SK-N-SH treated with all-trans-retinoic acid at 6 μM for 48 hours (cell line): ENCODE data around the gene TMEM147.

Experiments used
- ATAC-seq: fragments of 200-7000 bp; cut with Tn5 transposase; 3 replicates; pipeline ENCODE4 v1.9.1; 2020; ENCODE audit warnings: mild to moderate bottlenecking, moderate library complexity
- CSDC2 ChIP-seq: fragments of 250-450 bp; sonication (Bioruptor Pico); IDR thresholded peaks from 2 replicates; pipeline ENCODE4 v1.5.0; 2020; ENCODE audit warnings: mild to moderate bottlenecking, moderate library complexity
- ESRRG ChIP-seq: fragments of 250-450 bp; sonication (Bioruptor Pico); IDR thresholded peaks from 2 replicates; pipeline ENCODE4 v1.6.1; 2021; ENCODE audit warnings: mild to moderate bottlenecking
- GLIS3 ChIP-seq: fragments of 250-450 bp; sonication (Bioruptor Pico); IDR thresholded peaks from 2 replicates; pipeline ENCODE4 v1.5.0; 2020; ENCODE audit warnings: mild to moderate bottlenecking, moderate library complexity
- ISL1 ChIP-seq: fragments of 250-450 bp; sonication (Bioruptor Pico); IDR thresholded peaks from 2 replicates; pipeline ENCODE4 v2.1.2; 2022; ENCODE audit warnings: mild to moderate bottlenecking, moderate library complexity
- OSR1 ChIP-seq: fragments of 250-450 bp; sonication (Bioruptor Pico); IDR thresholded peaks from 2 replicates; pipeline ENCODE4 v1.8.0; 2022; ENCODE audit warnings: moderate library complexity, mild to moderate bottlenecking, inconsistent platforms
- PPARA ChIP-seq: fragments of 250-450 bp; sonication (Bioruptor Pico); IDR thresholded peaks from 2 replicates; pipeline ENCODE4 v1.5.0; 2020; ENCODE audit warnings: mild to moderate bottlenecking, borderline replicate concordance
- RARB ChIP-seq: fragments of 250-450 bp; sonication (Bioruptor Pico); IDR thresholded peaks from 2 replicates; pipeline ENCODE4 v1.8.0; 2021; ENCODE audit warnings: mild to moderate bottlenecking, moderate library complexity
- TCF4 ChIP-seq: fragments of 250-450 bp; sonication (Bioruptor Pico); IDR thresholded peaks from 2 replicates; pipeline ENCODE4 v1.8.0; 2021; ENCODE audit warnings: mild to moderate bottlenecking, moderate library complexity, borderline replicate concordance
- TOX ChIP-seq: fragments of 250-450 bp; sonication (Bioruptor Pico); IDR thresholded peaks from 2 replicates; pipeline ENCODE4 v1.8.0; 2021; ENCODE audit warnings: mild to moderate bottlenecking, moderate library complexity, borderline replicate concordance
- ZC3H10 ChIP-seq: fragments of 250-450 bp; sonication (Bioruptor Pico); IDR thresholded peaks from 2 replicates; pipeline ENCODE4 v1.5.1; 2021; ENCODE audit warnings: mild to moderate bottlenecking, moderate library complexity
- ZFP3 ChIP-seq: fragments of 250-450 bp; sonication (Bioruptor Pico); IDR thresholded peaks from 2 replicates; pipeline ENCODE4 v1.5.0; 2020; ENCODE audit warnings: mild to moderate bottlenecking, moderate library complexity
- ZFP30 ChIP-seq: fragments of 450-650 bp; formaldehyde crosslinking; IDR thresholded peaks from 2 replicates; pipeline ENCODE4 v1.5.0; 2022; ENCODE audit warnings: mild to moderate bottlenecking, moderate library complexity
- ZNF565 ChIP-seq: fragments of 450-650 bp; formaldehyde crosslinking; conservative IDR thresholded peaks from 2 replicates; pipeline ENCODE4 v1.5.0; 2020; ENCODE audit warnings: low read depth, mild to moderate bottlenecking, moderate library complexity
- ZNF70 ChIP-seq: fragments of 450-650 bp; formaldehyde crosslinking; IDR thresholded peaks from 2 replicates; pipeline ENCODE4 v1.5.0; 2020; ENCODE audit warnings: mild to moderate bottlenecking, moderate library complexity
- ZNF8 ChIP-seq: fragments of 450-650 bp; formaldehyde crosslinking; IDR thresholded peaks from 2 replicates; pipeline ENCODE4 v1.5.0; 2020; ENCODE audit warnings: mild to moderate bottlenecking, moderate library complexity
- TF ChIP-seq, protein P1 (sequence below): fragments of 250-450 bp; sonication (Bioruptor Pico); IDR thresholded peaks from 2 replicates; pipeline ENCODE4 v1.5.0; 2020; ENCODE audit warnings: mild to moderate bottlenecking, moderate library complexity
- TF ChIP-seq, protein P2 (sequence below): fragments of 250-450 bp; sonication (Bioruptor Pico); IDR thresholded peaks from 2 replicates; pipeline ENCODE4 v1.8.0; 2020; ENCODE audit warnings: mild to moderate bottlenecking, moderate library complexity, borderline replicate concordance
- TF ChIP-seq, protein P3 (sequence below): fragments of 250-450 bp; sonication (Bioruptor Pico); IDR thresholded peaks from 2 replicates; pipeline ENCODE4 v1.8.0; 2021; ENCODE audit warnings: low read depth, mild to moderate bottlenecking, moderate library complexity, borderline replicate concordance
- TF ChIP-seq, protein P4 (sequence below): fragments of 250-450 bp; sonication (Bioruptor Pico); IDR thresholded peaks from 2 replicates; pipeline ENCODE4 v1.5.1; 2020; ENCODE audit warnings: low read depth, mild to moderate bottlenecking, moderate library complexity
- TF ChIP-seq, protein P5 (sequence below): fragments of 250-450 bp; sonication (Bioruptor Pico); IDR thresholded peaks from 2 replicates; pipeline ENCODE4 v1.5.1; 2021; ENCODE audit warnings: mild to moderate bottlenecking, moderate library complexity

The TMEM147 gene

DNA sequence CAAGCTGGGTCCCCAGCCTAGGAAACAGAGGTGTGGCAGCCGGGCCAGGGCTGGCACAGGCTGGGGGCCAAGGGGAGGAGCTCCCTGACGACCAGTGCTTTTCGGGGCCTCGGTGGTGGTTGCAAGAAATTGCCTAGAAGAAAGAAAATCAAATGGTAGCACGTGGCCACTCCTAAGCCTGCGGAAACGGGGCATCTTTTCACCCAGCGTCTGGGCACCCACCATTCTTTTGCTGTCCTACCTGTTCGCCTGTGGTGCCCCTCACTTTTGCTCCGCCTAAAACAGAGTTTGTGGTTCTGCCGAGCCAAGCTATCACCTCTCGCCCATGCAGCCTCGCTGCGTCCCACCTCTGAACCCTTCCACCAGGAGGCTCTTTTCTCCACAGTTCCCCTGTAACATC is 48.0 kb upstream of the TMEM147 start (continued):
- TF ChIP-seq, protein P1, sequence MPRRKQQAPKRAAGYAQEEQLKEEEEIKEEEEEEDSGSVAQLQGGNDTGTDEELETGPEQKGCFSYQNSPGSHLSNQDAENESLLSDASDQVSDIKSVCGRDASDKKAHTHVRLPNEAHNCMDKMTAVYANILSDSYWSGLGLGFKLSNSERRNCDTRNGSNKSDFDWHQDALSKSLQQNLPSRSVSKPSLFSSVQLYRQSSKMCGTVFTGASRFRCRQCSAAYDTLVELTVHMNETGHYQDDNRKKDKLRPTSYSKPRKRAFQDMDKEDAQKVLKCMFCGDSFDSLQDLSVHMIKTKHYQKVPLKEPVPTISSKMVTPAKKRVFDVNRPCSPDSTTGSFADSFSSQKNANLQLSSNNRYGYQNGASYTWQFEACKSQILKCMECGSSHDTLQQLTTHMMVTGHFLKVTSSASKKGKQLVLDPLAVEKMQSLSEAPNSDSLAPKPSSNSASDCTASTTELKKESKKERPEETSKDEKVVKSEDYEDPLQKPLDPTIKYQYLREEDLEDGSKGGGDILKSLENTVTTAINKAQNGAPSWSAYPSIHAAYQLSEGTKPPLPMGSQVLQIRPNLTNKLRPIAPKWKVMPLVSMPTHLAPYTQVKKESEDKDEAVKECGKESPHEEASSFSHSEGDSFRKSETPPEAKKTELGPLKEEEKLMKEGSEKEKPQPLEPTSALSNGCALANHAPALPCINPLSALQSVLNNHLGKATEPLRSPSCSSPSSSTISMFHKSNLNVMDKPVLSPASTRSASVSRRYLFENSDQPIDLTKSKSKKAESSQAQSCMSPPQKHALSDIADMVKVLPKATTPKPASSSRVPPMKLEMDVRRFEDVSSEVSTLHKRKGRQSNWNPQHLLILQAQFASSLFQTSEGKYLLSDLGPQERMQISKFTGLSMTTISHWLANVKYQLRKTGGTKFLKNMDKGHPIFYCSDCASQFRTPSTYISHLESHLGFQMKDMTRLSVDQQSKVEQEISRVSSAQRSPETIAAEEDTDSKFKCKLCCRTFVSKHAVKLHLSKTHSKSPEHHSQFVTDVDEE (CRISPR knock-in tag) = no peak
- TF ChIP-seq TCF4 (CRISPR knock-in tag) (no peak), ZNF565 (CRISPR knock-in tag) (no peak)

DNA sequence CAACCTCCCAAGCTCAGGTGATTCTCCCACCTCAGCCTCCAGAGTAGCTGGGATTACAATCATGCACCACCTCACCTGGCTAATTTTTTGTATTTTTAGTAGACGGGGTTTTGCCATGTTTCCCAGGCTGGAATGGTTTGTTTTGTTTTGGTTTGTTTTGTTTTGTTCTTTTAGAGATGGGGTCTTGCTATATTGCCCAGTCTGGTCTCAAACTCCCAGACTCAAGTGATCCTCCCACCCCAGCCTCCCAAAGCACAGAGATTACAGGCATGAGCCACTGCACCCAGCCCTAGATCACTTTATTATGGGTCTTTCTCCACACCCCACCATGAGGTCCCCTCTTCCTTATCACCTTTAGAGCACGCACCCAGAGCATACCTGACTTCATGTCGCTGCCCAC is 47.2 kb upstream of the TMEM147 start:
- no peak for ATAC-seq
- TF ChIP-seq, protein P2, sequence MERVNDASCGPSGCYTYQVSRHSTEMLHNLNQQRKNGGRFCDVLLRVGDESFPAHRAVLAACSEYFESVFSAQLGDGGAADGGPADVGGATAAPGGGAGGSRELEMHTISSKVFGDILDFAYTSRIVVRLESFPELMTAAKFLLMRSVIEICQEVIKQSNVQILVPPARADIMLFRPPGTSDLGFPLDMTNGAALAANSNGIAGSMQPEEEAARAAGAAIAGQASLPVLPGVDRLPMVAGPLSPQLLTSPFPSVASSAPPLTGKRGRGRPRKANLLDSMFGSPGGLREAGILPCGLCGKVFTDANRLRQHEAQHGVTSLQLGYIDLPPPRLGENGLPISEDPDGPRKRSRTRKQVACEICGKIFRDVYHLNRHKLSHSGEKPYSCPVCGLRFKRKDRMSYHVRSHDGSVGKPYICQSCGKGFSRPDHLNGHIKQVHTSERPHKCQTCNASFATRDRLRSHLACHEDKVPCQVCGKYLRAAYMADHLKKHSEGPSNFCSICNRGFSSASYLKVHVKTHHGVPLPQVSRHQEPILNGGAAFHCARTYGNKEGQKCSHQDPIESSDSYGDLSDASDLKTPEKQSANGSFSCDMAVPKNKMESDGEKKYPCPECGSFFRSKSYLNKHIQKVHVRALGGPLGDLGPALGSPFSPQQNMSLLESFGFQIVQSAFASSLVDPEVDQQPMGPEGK (CRISPR knock-in tag) = no peak
- no peak for TF ChIP-seq GLIS3 (CRISPR knock-in tag)
- no peak for TF ChIP-seq OSR1
- no peak for TF ChIP-seq CSDC2
- TF ChIP-seq ESRRG (CRISPR knock-in tag) = no peak
- no peak for TF ChIP-seq ZC3H10 (CRISPR knock-in tag)
- no peak for TF ChIP-seq TOX (CRISPR knock-in tag)
- TF ChIP-seq, protein P3, sequence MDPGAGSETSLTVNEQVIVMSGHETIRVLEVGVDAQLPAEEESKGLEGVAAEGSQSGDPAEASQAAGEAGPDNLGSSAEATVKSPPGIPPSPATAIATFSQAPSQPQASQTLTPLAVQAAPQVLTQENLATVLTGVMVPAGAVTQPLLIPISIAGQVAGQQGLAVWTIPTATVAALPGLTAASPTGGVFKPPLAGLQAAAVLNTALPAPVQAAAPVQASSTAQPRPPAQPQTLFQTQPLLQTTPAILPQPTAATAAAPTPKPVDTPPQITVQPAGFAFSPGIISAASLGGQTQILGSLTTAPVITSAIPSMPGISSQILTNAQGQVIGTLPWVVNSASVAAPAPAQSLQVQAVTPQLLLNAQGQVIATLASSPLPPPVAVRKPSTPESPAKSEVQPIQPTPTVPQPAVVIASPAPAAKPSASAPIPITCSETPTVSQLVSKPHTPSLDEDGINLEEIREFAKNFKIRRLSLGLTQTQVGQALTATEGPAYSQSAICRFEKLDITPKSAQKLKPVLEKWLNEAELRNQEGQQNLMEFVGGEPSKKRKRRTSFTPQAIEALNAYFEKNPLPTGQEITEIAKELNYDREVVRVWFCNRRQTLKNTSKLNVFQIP (CRISPR knock-in tag) = no peak
- TF ChIP-seq ZNF70 (CRISPR knock-in tag) = no peak
- TF ChIP-seq, protein P4, sequence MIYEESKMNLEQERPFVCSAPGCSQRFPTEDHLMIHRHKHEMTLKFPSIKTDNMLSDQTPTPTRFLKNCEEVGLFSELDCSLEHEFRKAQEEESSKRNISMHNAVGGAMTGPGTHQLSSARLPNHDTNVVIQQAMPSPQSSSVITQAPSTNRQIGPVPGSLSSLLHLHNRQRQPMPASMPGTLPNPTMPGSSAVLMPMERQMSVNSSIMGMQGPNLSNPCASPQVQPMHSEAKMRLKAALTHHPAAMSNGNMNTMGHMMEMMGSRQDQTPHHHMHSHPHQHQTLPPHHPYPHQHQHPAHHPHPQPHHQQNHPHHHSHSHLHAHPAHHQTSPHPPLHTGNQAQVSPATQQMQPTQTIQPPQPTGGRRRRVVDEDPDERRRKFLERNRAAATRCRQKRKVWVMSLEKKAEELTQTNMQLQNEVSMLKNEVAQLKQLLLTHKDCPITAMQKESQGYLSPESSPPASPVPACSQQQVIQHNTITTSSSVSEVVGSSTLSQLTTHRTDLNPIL (CRISPR knock-in tag) = no peak
- no peak for TF ChIP-seq ZFP30
- TF ChIP-seq ISL1 (CRISPR knock-in tag) = no peak

DNA sequence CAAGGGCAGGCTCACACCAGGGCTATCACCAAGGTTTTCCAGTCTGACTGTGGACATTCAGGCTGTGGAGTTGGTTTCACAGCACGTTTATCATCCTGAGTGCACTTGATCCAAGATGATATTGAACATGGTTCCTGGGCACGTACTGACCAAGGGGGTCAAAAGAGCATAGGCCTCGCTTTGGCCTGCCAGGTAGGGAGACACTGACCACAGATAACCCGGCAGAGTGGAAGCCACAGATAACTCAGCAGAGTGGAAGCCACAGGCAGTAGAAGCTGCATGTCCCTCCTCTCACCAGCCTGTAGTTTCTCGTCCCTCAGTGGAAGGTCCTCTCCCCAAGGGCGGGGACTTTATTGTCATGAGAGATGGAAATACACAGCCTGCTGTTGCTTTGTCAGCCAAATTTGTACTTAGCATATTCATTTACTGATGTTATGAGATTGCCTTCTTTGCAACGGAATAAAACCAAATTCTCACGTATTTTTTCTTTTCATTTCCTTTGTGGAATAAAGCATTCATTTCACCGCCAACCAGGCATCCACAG is 46.4 kb upstream of the TMEM147 start:
- TF ChIP-seq ZFP3 (CRISPR knock-in tag) (no peak), ZNF8 (CRISPR knock-in tag) (no peak), ZFP30 (no peak), ZC3H10 (CRISPR knock-in tag) (no peak), GLIS3 (CRISPR knock-in tag) (no peak)
- TF ChIP-seq, protein P5, sequence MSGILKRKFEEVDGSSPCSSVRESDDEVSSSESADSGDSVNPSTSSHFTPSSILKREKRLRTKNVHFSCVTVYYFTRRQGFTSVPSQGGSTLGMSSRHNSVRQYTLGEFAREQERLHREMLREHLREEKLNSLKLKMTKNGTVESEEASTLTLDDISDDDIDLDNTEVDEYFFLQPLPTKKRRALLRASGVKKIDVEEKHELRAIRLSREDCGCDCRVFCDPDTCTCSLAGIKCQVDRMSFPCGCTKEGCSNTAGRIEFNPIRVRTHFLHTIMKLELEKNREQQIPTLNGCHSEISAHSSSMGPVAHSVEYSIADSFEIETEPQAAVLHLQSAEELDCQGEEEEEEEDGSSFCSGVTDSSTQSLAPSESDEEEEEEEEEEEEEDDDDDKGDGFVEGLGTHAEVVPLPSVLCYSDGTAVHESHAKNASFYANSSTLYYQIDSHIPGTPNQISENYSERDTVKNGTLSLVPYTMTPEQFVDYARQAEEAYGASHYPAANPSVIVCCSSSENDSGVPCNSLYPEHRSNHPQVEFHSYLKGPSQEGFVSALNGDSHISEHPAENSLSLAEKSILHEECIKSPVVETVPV (CRISPR knock-in tag) = no peak
- ATAC-seq = no peak

DNA sequence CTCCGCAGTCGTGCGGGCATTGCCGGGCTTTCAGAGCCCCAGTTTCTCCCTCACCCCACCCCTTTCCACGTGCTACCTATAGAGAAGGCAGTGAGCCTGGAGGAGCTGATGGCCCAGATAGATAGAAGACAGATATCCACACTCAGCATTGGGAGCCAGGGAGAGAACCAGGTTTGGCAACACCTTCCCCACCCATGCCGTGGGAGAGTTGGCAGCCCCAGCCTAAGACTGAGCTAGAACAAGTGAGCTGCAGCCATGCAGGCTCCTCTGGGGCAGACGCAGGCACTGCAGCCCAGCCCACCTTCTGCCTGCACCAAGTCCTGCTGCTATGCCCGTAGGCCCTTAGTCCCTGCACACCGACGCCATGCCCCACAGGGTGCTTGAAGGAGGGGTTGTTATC is 44.8 kb upstream of the TMEM147 start:
- ATAC-seq = no peak
- TF ChIP-seq TOX (CRISPR knock-in tag) (no peak), PPARA (no peak), ZNF8 (CRISPR knock-in tag) (no peak), ZFP3 (CRISPR knock-in tag) (no peak), TCF4 (CRISPR knock-in tag) (no peak), RARB (CRISPR knock-in tag) (no peak), GLIS3 (CRISPR knock-in tag) (no peak)
- TF ChIP-seq, protein P1 (CRISPR knock-in tag) = no peak
- TF ChIP-seq, protein P5 (CRISPR knock-in tag) = no peak
- TF ChIP-seq, protein P2 (CRISPR knock-in tag) = no peak
